Nephron progenitor cell (in vitro differentiated cells): ENCODE measurements around the gene SLC26A2.

Source experiments
- DNase-seq: peaks from one replicate; pipeline ENCODE4 v3.0.0; 2021
- H3K27ac Mint-ChIP-seq: 2 replicates; pipeline ENCODE4 v1.8.0; 2021; ENCODE audit warnings: mild to moderate bottlenecking, moderate library complexity, mixed read lengths
- H3K27me3 Mint-ChIP-seq: 2 replicates; pipeline ENCODE4 v1.8.0; 2021; ENCODE audit warnings: mild to moderate bottlenecking, low read depth, mixed read lengths; ENCODE audit not compliant: poor library complexity
- H3K36me3 Mint-ChIP-seq: 2 replicates; pipeline ENCODE4 v1.8.0; 2021; ENCODE audit warnings: low read depth, mixed read lengths
- H3K4me1 Mint-ChIP-seq: 2 replicates; pipeline ENCODE4 v1.8.0; 2021; ENCODE audit warnings: mixed read lengths
- H3K4me3 Mint-ChIP-seq: 2 replicates; pipeline ENCODE4 v1.8.0; 2021; ENCODE audit warnings: mild to moderate bottlenecking, moderate library complexity, mixed read lengths
- H3K9me3 Mint-ChIP-seq: 2 replicates; pipeline ENCODE4 v1.8.0; 2021; ENCODE audit warnings: mild to moderate bottlenecking, moderate library complexity, mixed read lengths
- TF ChIP-seq, protein P1 (sequence below): fragments of 200-600 bp; sonication (generic); IDR thresholded peaks from 2 replicates; pipeline ENCODE4 v1.5.0; 2021; ENCODE audit warnings: antibody characterized with exemption

Gene SLC26A2

DNA sequence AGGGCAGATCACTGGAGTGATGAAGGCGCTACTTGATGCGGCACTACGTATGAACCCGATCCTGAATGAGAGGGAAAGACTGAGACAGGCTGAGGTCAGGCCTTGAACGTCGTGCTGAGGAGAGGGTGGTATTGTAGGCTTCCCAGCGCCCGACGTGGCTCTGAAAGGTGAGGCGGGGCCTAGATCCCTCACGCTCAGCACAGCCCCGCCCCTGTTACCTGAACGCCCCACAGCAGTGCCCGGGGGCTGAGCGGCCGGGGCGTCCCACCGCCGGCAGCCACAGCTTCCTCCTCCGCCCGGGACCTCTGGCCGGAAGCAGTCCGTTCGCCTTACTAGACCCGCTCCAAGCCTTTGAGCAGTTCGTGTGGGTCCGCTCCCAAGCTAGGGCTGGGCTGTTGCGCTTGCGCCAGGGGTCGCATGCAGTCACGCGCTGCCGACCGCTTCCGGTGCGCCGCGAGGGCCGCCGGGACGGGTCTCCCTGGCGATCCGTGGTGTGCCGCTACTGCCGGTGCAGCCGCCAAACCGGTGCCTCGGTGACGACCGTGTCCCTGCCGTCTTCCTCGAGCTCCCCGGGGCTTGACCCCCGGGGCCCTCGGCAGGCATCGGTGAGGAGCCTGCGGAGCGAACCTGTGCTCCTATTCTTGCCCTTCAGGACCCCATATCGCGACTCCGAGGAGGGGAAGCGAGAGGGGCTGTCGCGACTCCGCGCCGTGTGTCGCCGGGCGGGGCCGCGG is 39.9 kb downstream of the SLC26A2 start, which contains the start of the genes HMGXB3 and TIGD6:
Gene HMGXB3 (plus strand): TSS at position 484 of the 734 bp plus-strand sequence. CDS start 4,114 bp downstream, outside the sequence.
Gene TIGD6 (minus strand): TSS at position 399 of the 734 bp plus-strand sequence. CDS start 4,306 bp downstream, outside the sequence.
- H3K4me3 Mint-ChIP-seq, result peak within 1 kb of the TSS; percentile 92
- H3K27ac Mint-ChIP-seq, result peak within 1 kb of the TSS; percentile 85
- H3K27me3 Mint-ChIP-seq, result no peaks in the 10 kb centered on the region
- TF ChIP-seq, protein P1, sequence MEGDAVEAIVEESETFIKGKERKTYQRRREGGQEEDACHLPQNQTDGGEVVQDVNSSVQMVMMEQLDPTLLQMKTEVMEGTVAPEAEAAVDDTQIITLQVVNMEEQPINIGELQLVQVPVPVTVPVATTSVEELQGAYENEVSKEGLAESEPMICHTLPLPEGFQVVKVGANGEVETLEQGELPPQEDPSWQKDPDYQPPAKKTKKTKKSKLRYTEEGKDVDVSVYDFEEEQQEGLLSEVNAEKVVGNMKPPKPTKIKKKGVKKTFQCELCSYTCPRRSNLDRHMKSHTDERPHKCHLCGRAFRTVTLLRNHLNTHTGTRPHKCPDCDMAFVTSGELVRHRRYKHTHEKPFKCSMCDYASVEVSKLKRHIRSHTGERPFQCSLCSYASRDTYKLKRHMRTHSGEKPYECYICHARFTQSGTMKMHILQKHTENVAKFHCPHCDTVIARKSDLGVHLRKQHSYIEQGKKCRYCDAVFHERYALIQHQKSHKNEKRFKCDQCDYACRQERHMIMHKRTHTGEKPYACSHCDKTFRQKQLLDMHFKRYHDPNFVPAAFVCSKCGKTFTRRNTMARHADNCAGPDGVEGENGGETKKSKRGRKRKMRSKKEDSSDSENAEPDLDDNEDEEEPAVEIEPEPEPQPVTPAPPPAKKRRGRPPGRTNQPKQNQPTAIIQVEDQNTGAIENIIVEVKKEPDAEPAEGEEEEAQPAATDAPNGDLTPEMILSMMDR, result no peak
- no peaks in the 10 kb centered on the region for H3K9me3 Mint-ChIP-seq
- H3K36me3 Mint-ChIP-seq, result peaks cover 23% of the 10 kb centered on the region
- peak; percentile 91 for DNase-seq
- H3K4me1 Mint-ChIP-seq, result peaks cover 38% of the 10 kb centered on the region

- peak overlapping the region; percentile 32 for H3K27ac Mint-ChIP-seq
- H3K27me3 Mint-ChIP-seq, result no peaks in the 10 kb centered on the region
- H3K9me3 Mint-ChIP-seq, result no peaks in the 10 kb centered on the region
- H3K4me3 Mint-ChIP-seq, result peak overlapping the region; percentile 92
- TF ChIP-seq, protein P1, result no peak
- peaks cover 23% of the 10 kb centered on the region for H3K36me3 Mint-ChIP-seq
- DNase-seq, result peak; percentile 61
- H3K4me1 Mint-ChIP-seq, result peaks cover 38% of the 10 kb centered on the region
Measured at GRCh38 chr5:150000990-150001659, 40.6 kb downstream of the SLC26A2 start.

DNA sequence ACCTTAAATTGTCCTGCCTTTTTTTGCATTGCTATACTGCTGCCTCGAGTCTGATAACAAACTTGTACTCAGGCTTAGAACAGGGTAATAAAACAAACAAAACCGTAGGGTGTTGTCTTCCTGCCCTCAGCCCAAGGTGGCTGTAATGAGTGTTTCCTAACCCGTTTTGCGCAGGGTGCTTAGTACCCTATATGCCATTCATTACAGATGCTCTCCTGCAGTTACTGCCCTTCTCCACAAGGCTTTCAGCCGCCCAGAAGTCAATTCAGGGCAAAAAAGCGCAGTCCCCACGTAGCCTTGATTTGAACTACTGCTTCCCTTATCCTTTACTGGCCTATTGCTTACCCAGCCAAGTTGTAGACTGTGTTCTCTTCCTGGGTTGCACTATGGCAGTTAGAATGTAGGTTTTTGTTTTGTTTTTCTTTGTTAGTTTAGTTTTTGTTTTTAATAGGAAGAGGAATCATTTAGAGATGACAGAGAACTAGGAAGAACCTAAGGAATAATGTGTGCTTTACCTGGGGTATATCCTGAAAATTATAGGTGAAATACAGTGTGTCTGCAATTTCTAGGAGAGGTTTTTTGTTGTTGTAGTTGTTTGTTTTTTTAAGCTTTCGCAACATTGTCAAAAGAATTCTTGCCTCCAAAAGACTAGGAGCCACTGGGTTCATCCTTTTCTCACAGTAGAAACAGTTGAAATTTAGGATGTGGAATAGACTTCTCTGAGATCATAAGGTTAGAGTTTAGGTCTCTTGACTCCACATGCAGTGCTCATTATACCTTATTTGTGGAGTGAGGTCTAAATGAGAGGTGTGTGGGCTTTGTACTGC is 41.3 kb downstream of the SLC26A2 start:
- TF ChIP-seq, protein P1, result peak; percentile 64
- peaks cover 38% of the 10 kb centered on the region for H3K4me1 Mint-ChIP-seq
- peaks cover 28% of the 10 kb centered on the region for H3K36me3 Mint-ChIP-seq
- H3K27ac Mint-ChIP-seq, result peak overlapping the region; percentile 85
- peak; percentile 32 for DNase-seq
- no peaks in the 10 kb centered on the region for H3K27me3 Mint-ChIP-seq
- peak overlapping the region; percentile 92 for H3K4me3 Mint-ChIP-seq
- no peaks in the 10 kb centered on the region for H3K9me3 Mint-ChIP-seq

DNA sequence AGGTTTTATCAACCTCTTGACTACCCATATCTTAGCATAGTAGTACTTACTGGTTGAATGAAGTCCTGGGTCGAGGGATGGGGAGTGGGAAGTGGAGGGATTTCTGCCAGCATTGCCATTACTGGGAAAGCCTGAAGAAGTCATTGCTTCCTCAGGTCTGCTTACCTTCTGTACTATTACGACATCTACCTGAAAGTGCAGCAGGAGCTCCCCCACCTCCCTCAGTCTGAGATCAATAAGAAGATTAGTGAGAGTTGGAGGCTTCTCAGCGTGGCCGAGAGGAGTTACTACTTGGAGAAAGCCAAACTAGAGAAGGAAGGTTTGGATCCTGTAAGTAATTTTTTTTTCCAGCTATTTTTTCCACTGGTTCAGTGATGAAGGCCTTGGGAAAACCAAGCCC is 45.8 kb downstream of the SLC26A2 start:
- TF ChIP-seq, protein P1, result no peak
- Mint-ChIP-seq H3K4me1 (peaks cover 19% of the 10 kb centered on the region), H3K9me3 (no peaks in the 10 kb centered on the region), H3K27me3 (no peaks in the 10 kb centered on the region), H3K36me3 (peaks cover 64% of the 10 kb centered on the region), H3K27ac (no peak overlapping the region), H3K4me3 (no peak overlapping the region)
- DNase-seq, result no peak

GRCh38 chr5:150007050-150007449 is 46.5 kb downstream of the SLC26A2 start:
- Mint-ChIP-seq H3K36me3 (peaks cover 69% of the 10 kb centered on the region), H3K4me3 (no peak overlapping the region), H3K27ac (no peak overlapping the region), H3K4me1 (peaks cover 12% of the 10 kb centered on the region), H3K9me3 (no peaks in the 10 kb centered on the region), H3K27me3 (no peaks in the 10 kb centered on the region)
- no peak for DNase-seq
- TF ChIP-seq, protein P1, result no peak
